ENCODE results near the gene CAPZB.

Gene CAPZB

GRCh38 chr1:19330449-19331135, 154.7 kb downstream of the CAPZB start:
- DNase-seq (ENCODE audit: low read depth, low spot score), result no peak

DNA sequence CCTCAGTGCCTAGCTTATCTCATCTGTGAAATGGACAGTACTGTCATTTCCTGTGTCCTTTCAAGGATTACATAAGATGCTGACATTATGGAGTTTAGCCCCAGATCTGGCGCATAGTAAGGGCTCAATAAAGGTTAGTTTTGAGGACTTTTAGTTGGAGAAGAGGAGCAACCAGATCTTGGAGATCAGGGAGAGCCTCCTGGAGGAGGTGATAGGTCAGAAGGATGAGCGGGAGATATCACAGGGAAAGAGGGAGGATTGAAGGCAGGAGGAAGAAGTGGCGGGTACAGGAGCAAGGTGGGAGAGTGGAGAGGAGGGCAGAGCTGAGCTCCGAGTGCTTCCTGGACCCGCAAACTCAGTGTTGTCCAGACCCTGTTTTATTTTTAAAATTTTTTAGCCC, 155.7 kb downstream of the CAPZB start:
- no peak for DNase-seq (ENCODE audit: low read depth, low spot score)
- no peak overlapping the region for H3K4me3 ChIP-seq (ENCODE audit: low read length)

More at GRCh38 chr1:19330449-19331135, 154.7 kb downstream of the CAPZB start:
- H3K4me3 ChIP-seq (ENCODE audit: low read length), result no peak overlapping the region

- H3K4me3 ChIP-seq (ENCODE audit: low read length), result no peak overlapping the region
- no peak for DNase-seq (ENCODE audit: low read depth, low spot score)
Observed at GRCh38 chr1:19329188-19329587, 156.2 kb downstream of the CAPZB start.

- DNase-seq (ENCODE audit: low read depth, low spot score), result no peak
- H3K4me3 ChIP-seq (ENCODE audit: low read length), result no peak overlapping the region
Observed at GRCh38 chr1:19328486-19328885, 156.9 kb downstream of the CAPZB start.

DNA sequence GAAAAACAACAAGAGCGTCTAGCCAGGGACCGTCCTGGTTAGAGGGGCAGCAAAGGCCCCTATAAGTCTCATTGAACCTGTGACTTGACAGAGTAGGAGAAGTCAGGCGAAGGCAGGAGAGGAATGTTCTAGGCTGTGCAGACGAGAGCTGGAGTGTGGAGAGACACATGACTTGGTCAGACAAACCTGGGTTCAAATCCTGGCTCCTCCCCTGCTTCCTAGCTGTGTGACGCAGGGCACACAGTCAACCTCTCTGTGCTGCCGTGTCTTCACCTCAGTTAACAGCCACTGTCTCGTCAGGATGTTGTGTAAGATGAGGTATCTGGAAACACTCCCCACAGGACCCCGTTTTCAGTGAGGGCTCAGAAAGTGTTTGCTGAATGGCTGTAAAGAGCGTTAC, 157.6 kb downstream of the CAPZB start:
- no peak for DNase-seq (ENCODE audit: low read depth, low spot score)
- no peak overlapping the region for H3K4me3 ChIP-seq (ENCODE audit: low read length)

GRCh38 chr1:19327301-19327700, 158.0 kb downstream of the CAPZB start:
- no peak for DNase-seq (ENCODE audit: low read depth, low spot score)

DNA sequence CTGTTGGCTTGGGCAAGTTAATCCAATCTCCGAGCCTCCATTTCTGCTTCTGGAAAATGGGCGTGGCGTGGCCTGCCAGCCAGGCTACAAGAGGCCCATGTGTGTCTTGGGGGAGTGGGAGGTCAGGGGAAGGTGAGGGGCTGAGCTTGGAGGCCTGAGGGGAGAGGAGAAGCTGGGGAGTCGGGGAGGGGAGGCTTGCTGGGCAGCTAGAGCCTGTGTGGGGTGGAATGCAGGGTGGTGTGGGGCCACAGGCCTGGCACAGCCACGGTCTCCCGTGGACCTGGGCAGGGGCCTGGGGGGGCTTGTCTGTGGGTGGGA, 158.6 kb downstream of the CAPZB start:
- H3K4me3 ChIP-seq (ENCODE audit: low read length), result no peak overlapping the region
- DNase-seq (ENCODE audit: low read depth, low spot score), result no peak

More at GRCh38 chr1:19327301-19327700, 158.0 kb downstream of the CAPZB start:
- no peak overlapping the region for H3K4me3 ChIP-seq (ENCODE audit: low read length)

DNA sequence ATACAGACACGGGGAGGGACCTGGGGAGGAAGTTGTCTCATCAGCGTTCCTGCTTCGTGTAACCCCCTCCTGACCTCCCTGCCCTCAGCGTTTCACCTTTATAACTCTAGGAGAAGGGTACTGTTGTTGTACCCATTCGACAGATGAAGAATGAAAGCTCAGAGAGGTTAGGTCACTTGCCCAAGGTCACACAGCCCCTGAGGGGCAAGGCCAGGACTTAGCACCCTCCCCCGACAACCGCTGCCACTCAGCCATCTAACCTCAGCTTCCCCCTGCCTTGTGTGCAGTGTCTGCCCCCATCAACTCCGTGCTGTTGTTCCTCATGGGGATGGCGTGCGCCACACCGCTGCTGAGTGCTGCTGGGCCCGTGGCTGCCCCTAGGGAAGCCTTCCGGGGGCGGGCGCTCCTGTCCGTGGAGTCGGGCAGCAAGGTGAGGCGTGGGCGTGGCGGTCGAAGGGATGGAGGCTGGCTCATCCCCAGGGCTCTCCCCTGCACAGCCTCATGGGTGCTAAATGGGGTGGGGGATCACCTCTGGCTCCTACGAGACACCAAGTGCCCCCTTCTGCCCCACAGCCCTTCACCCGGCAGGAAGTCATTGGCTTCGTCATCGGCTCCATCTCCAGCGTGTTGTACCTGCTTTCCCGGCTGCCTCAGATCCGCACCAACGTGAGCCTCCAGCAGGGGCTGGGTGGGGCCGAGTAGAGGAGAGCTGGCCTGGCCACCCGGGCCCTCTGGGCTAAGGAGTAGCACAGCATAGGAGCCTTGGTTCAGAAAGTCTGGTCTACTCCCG, 159.2 kb downstream of the CAPZB start:
- no peak for DNase-seq (ENCODE audit: low read depth, low spot score)
- no peak overlapping the region for H3K4me3 ChIP-seq (ENCODE audit: low read length)

- no peak for DNase-seq (ENCODE audit: low read depth, low spot score)
- H3K4me3 ChIP-seq (ENCODE audit: low read length), result no peak overlapping the region
Observed at GRCh38 chr1:19325368-19325957, 159.9 kb downstream of the CAPZB start.

- no peak for DNase-seq (ENCODE audit: low read depth, low spot score)
- H3K4me3 ChIP-seq (ENCODE audit: low read length), result no peak overlapping the region
Observed at GRCh38 chr1:19324665-19324990, 160.7 kb downstream of the CAPZB start.

DNA sequence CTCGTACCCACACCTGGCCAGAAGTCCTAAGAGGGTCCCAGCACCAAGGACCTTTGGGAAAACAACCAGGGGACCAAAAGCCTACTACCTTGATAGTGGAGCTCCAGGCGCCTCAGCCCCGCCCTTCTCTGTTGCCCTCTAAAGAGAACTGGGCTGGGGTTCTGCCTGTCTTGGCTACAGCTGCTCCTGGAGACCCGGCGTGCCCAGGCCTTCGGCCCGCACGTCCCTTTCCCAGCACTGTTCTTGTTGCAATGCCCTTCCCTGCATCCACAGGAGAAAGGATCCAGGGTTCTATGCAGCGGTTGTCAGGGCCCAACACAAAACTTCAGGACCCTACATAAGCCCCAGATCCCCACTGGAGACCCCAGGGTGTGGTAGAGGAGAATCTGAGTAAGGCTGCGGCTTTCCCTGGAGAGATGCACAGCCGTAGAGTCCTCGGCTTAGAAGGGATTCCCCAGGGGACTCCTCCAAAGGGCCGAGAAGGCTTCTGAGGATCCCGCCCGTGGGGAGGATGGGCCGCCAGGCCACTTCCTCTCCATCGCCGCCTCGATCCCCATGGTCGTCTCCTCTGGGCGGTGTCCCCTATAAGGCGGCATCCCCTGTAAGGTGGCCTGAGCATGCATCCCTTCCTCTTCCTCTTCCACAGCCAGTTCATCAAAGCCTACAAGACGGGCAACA, 161.2 kb downstream of the CAPZB start:
- no peak overlapping the region for H3K4me3 ChIP-seq (ENCODE audit: low read length)
- no peak for DNase-seq (ENCODE audit: low read depth, low spot score)

DNA sequence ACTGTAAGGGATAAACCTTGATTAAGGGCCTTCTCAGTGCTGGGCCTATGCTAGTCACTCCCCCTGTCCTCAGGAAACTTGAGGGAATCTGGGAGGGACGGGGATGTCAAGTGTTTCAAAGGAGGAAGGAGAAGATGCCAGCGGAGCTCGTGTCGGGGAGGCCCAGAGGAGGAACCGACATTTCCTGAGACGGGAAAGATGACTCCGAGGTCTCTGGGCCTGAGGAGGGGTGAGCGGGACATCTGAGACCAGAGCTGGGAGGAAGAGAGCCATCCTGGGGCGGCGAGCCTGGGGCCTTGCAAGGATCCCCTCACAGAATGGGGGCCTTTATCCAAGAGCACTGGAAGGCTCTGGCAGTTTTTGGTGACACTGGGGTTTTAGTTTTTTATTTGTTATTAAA, 162.9 kb downstream of the CAPZB start:
- no peak overlapping the region for H3K4me3 ChIP-seq (ENCODE audit: low read length)
- no peak for DNase-seq (ENCODE audit: low read depth, low spot score)

- H3K4me3 ChIP-seq (ENCODE audit: low read length), result no peak overlapping the region
- DNase-seq (ENCODE audit: low read depth, low spot score), result no peak
Observed at GRCh38 chr1:19321071-19321470, 164.3 kb downstream of the CAPZB start.

GRCh38 chr1:19319196-19319595, 166.1 kb downstream of the CAPZB start:
- DNase-seq (ENCODE audit: low read depth, low spot score), result no peak
- H3K4me3 ChIP-seq (ENCODE audit: low read length), result no peak overlapping the region

DNA sequence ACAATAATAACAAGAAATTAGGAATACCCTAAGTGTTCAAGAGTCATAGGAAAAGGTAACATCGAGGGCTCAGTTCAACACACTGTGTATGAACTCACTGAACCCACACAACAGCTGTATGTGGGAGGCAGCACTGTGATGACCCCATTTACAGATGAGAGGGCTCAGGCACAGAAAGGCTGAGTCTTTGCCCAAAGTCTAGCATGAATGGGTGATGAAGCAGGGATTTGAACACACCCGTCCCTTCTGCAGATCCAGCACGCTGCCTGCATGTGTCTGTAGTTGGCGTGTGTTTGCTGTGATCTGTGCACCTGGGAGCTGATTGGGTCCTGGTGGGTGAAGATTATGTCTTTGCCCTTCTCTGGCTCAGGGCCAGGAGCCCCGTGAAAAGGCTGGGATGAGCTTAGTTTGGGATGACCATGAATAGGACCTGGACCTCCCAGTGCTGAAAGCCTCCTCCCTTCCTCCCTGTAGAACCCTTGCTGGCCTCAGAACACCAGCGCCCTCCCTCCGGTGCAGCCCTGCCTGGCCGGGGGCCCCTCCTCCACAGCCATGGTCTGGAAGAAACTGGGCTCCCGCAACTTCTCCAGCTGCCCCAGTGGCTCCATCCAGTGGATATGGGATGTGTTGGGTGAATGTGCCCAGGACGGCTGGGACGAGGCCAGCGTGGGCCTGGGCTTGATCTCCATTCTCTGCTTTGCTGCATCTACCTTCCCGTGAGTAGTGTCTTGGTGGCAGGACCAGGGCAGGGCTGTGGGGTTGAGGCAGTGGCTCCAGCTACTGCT, 168.0 kb downstream of the CAPZB start:
- no peak for DNase-seq (ENCODE audit: low read depth, low spot score)
- no peak overlapping the region for H3K4me3 ChIP-seq (ENCODE audit: low read length)

DNA sequence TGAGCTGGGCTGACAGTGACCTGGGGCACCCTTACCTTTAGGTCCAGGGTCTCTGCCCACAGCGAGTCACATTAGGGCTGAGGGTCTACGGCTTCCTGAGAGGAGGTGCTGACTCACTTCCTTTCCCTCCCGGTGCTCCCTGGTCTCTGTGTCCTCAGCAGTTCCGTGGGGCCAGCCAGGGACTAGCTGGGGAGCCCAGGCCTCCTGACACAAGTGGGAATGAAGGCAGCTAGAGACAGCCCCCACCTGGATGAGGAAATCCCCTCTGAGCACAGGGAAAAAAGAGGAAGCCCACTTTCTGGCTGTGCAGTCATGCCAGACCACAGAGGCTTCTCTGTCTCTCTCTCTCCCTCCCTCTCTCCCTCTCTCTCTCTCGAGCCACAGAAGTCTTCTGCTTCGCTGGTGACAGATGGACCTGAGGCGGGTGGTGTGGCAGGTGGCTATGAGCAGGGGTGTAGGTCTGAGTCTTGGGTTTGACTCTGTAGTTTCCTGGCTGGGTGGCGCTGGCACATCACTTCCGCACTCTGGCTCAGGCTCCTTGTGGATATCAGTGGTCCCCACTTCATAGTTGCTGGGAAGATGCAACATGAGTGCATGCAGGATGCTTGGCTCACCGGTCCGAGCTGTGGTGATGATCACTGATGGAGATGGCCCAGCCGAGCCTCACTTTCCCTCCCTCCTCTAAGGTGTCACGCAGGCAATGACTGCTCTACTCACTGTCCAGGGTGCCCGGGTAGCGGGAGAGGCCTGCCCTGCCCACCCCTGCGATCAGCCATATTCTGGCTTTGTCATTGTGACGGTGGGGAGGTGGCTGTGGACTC, 169.8 kb downstream of the CAPZB start:
- DNase-seq (ENCODE audit: low read depth, low spot score), result no peak
- H3K4me3 ChIP-seq (ENCODE audit: low read length), result no peak overlapping the region

- H3K4me3 ChIP-seq (ENCODE audit: low read length), result no peak overlapping the region
- DNase-seq (ENCODE audit: low read depth, low spot score), result no peak
Observed at GRCh38 chr1:19313961-19314882, 171.1 kb downstream of the CAPZB start.

GRCh38 chr1:19313636-19313959, 171.7 kb downstream of the CAPZB start:
- DNase-seq (ENCODE audit: low read depth, low spot score), result no peak
- H3K4me3 ChIP-seq (ENCODE audit: low read length), result no peak overlapping the region
